Uterus (tissue), 4 donors: ENCODE results near the gene MAB21L4. TPM values are rescaled to one million over a fixed set of nuclear protein-coding genes. Genes with fewer than 3 reads are reported as not detected.

Experiments
- DNase-seq, 2 donors: peaks; one replicate each; pipeline ENCODE4 v3.0.0-alpha.2; 2019 to 2020
- H3K27ac ChIP-seq, 2 donors: fragments of 200-600 bp; sonication (generic); 1 replicate in 1 of 2; 2 replicates in 1 of 2; pipeline ENCODE4 v1.5.1; 2016 to 2018
- H3K27me3 ChIP-seq, 2 donors: fragments of 200-600 bp; sonication (generic); one replicate each; pipeline ENCODE4 v1.5.1; 2018 to 2019; ENCODE audit warnings: control low read depth in 1 of 2
- H3K36me3 ChIP-seq, 2 donors: fragments of 200-600 bp; sonication (generic); one replicate each; pipeline ENCODE4 v1.5.1; 2019; ENCODE audit warnings: control low read depth in 1 of 2
- H3K4me1 ChIP-seq, 2 donors: fragments of 200-600 bp; sonication (generic); one replicate each; pipeline ENCODE4 v1.5.1; 2018 to 2019; ENCODE audit warnings: control low read depth in 1 of 2
- H3K4me3 ChIP-seq, 2 donors: fragments of 200-600 bp; sonication (generic); 1 replicate in 1 of 2; 2 replicates in 1 of 2; pipeline ENCODE4 v1.5.1; 2018 to 2019; ENCODE audit warnings: mild to moderate bottlenecking in 1 of 2
- H3K9me3 ChIP-seq, 2 donors: fragments of 200-600 bp; sonication (generic); one replicate each; pipeline ENCODE4 v1.5.1; 2019; ENCODE audit warnings: control low read depth in 1 of 2
- CTCF ChIP-seq, 4 experiments: fragments of 200-600 bp in 2 of 4; fragments of 450-650 bp in 2 of 4; sonication (generic) in 2 of 4; IDR thresholded peaks; one replicate each; pipeline ENCODE4 v1.5.1; 2016 to 2019; ENCODE audit warnings: antibody characterized with exemption in 4 of 4, mild to moderate bottlenecking in 2 of 4, moderate library complexity in 1 of 4
- POLR2A ChIP-seq, 2 donors: fragments of 450-650 bp; IDR thresholded peaks; one replicate each; pipeline ENCODE4 v1.6.1; 2016; ENCODE audit warnings: antibody characterized with exemption in 2 of 2, mild to moderate bottlenecking in 1 of 2, moderate library complexity in 1 of 2
- intact Hi-C: fragments of 100-400 bp; cut with DNase I; formaldehyde crosslinking; loops from one replicate; pipeline ENCODE4 v1.15.1; 2023; ENCODE audit warnings: low total_unique reads
- total RNA-seq, 4 donors: library from RNA; depleted of rRNA in 3 of 4; stranded (reverse); fragments of >200 nt in 3 of 4; gene quantifications; one replicate each; pipeline versions ENCODE4 v1.1.0 to v1.2.4, GENCODE V29; 2014 to 2023
- donor health status: DM: yes; HTN: yes; CAD: no.

MAB21L4 gene
- total RNA-seq, 4 donors from 2014 or later, result 0.97 TPM; not detected in 3

- H3K4me3 ChIP-seq, result no peak overlapping the region
- no peak overlapping the region for H3K27ac ChIP-seq
- TF ChIP-seq POLR2A (IDR thresholded peaks at IDR 0.05) (no peak), CTCF (IDR thresholded peaks at IDR 0.05) (no peak)
- H3K4me1 ChIP-seq, result no peaks in the 10 kb centered on the region
- intact Hi-C loops, result no loop called here
- H3K9me3 ChIP-seq, result peaks cover 0 to 5% of the 10 kb centered on the region in 2 donors
- DNase-seq, result no peak
- no peaks in the 10 kb centered on the region for H3K36me3 ChIP-seq
- H3K27me3 ChIP-seq, result no peaks in the 10 kb centered on the region
Measured at GRCh38 chr2:240928476-240929363, 32.8 kb upstream of the MAB21L4 start.

GRCh38 chr2:240927390-240927781 is 31.4 kb upstream of the MAB21L4 start:
- no peak overlapping the region for H3K27ac ChIP-seq
- DNase-seq, result no peak
- intact Hi-C loops, result no loop called here
- no peaks in the 10 kb centered on the region for H3K27me3 ChIP-seq
- TF ChIP-seq CTCF (IDR thresholded peaks at IDR 0.05), result no peak
- TF ChIP-seq POLR2A (IDR thresholded peaks at IDR 0.05), result no peak
- no peaks in the 10 kb centered on the region for H3K4me1 ChIP-seq
- H3K36me3 ChIP-seq, result no peaks in the 10 kb centered on the region
- H3K4me3 ChIP-seq, result no peak overlapping the region
- peaks cover 0 to 5% of the 10 kb centered on the region in 2 donors for H3K9me3 ChIP-seq

GRCh38 chr2:240926516-240927389 is 30.8 kb upstream of the MAB21L4 start:
- Histone ChIP-seq H3K27ac (no peak overlapping the region), H3K27me3 (no peaks in the 10 kb centered on the region), H3K4me3 (no peak overlapping the region), H3K4me1 (no peaks in the 10 kb centered on the region), H3K36me3 (no peaks in the 10 kb centered on the region), H3K9me3 (peaks cover 0 to 5% of the 10 kb centered on the region in 2 donors)
- no peak for TF ChIP-seq POLR2A (IDR thresholded peaks at IDR 0.05)
- peak; percentile 9 to 11 for DNase-seq
- intact Hi-C loops, result no loop called here

- H3K9me3 ChIP-seq, result peaks cover 0 to 5% of the 10 kb centered on the region in 2 donors
- H3K27ac ChIP-seq, result no peak overlapping the region
- no peaks in the 10 kb centered on the region for H3K27me3 ChIP-seq
- peak; percentile 7 to 9 for DNase-seq
- intact Hi-C loops, result no loop called here
- H3K36me3 ChIP-seq, result no peaks in the 10 kb centered on the region
- H3K4me1 ChIP-seq, result no peaks in the 10 kb centered on the region
- H3K4me3 ChIP-seq, result no peak overlapping the region
- TF ChIP-seq POLR2A (IDR thresholded peaks at IDR 0.05), result no peak
- TF ChIP-seq CTCF (IDR thresholded peaks at IDR 0.05), result no peak
Measured at GRCh38 chr2:240925568-240926515, 29.9 kb upstream of the MAB21L4 start.

GRCh38 chr2:240925191-240925567 is 29.2 kb upstream of the MAB21L4 start:
- H3K4me3 ChIP-seq, result no peak overlapping the region
- H3K27me3 ChIP-seq, result no peaks in the 10 kb centered on the region
- DNase-seq, result peak; percentile 9 to 10
- intact Hi-C loops, result no loop called here
- peaks cover 0 to 5% of the 10 kb centered on the region in 2 donors for H3K9me3 ChIP-seq
- TF ChIP-seq CTCF (IDR thresholded peaks at IDR 0.05) (no peak), POLR2A (IDR thresholded peaks at IDR 0.05) (no peak)
- no peaks in the 10 kb centered on the region for H3K4me1 ChIP-seq
- no peak overlapping the region for H3K27ac ChIP-seq
- no peaks in the 10 kb centered on the region for H3K36me3 ChIP-seq
